Panc1 (cell line): ENCODE measurements around the gene POLR1G. TPM values are rescaled to one million over a fixed set of nuclear protein-coding genes. Genes with fewer than 3 reads are reported as not detected.

Experiments used
- ATAC-seq: fragments of 200-7000 bp; cut with Tn5 transposase; 2 replicates; pipeline ENCODE4 v1.9.1; 2020; ENCODE audit warnings: mild to moderate bottlenecking, moderate library complexity
- BruUV-seq: library from RNA; stranded (reverse); fragments of 400-500 nt; replicated peaks from 2 replicates; lab custom pipeline; 2021; lab: Mats Ljungman, UMichigan
- CTCF ChIA-PET: fragments of 300-600 bp; sonication (Branson Sonifier 250); formaldehyde crosslinking; loops from one replicate; lab custom pipeline; 2022; ENCODE audit warnings: antibody characterized with exemption; lab: Charles Lee
- POLR2A ChIA-PET: fragments of 300-600 bp; sonication (Branson Sonifier 250); formaldehyde crosslinking; loops from one replicate; lab custom pipeline; 2022; ENCODE audit warnings: antibody characterized with exemption; lab: Charles Lee
- DNase-seq: peaks from one replicate; pipeline ENCODE4 v3.0.0-alpha.2; 2010; ENCODE audit warnings: low read depth, low spot score
- H3K27ac ChIP-seq: 2 replicates; pipeline ENCODE4 v1.5.1; 2011; ENCODE audit warnings: mild to moderate bottlenecking, low read length, inconsistent platforms
- H3K27me3 ChIP-seq: fragments of 200-500 bp; sonication (Bioruptor generic); 2 replicates; pipeline ENCODE4 v1.6.0; 2014; ENCODE audit warnings: low read length, inconsistent platforms; ENCODE audit not compliant: control insufficient read depth, insufficient read depth
- H3K36me3 ChIP-seq: fragments of 200-500 bp; sonication (Bioruptor generic); 2 replicates; pipeline ENCODE4 v1.5.1; 2014; ENCODE audit warnings: inconsistent platforms, mild to moderate bottlenecking, low read length, moderate library complexity; ENCODE audit not compliant: control insufficient read depth, insufficient read depth
- H3K4me1 ChIP-seq: 2 replicates; pipeline ENCODE4 v1.5.1; 2011; ENCODE audit warnings: inconsistent platforms, mild to moderate bottlenecking, low read length, moderate library complexity; ENCODE audit not compliant: control insufficient read depth, insufficient read depth
- H3K4me3 ChIP-seq, 2 experiments: 2 replicates each; pipeline ENCODE4 v1.5.1; 2011 to 2012; ENCODE audit warnings: low read depth in 2 of 2, low read length in 2 of 2, mild to moderate bottlenecking in 2 of 2, inconsistent platforms in 1 of 2, moderate library complexity in 1 of 2
- H3K9me3 ChIP-seq: fragments of 200-500 bp; sonication (Bioruptor generic); 2 replicates; pipeline ENCODE4 v1.5.1; 2014; ENCODE audit warnings: low read depth, mild to moderate bottlenecking, inconsistent platforms, low read length, moderate library complexity; ENCODE audit not compliant: control insufficient read depth, insufficient read depth
- POLR2AphosphoS5 ChIP-seq: IDR thresholded peaks from 2 replicates; pipeline ENCODE4 v1.6.1; 2012; ENCODE audit warnings: mild to moderate bottlenecking, low read depth, low read length, moderate library complexity
- SIN3A ChIP-seq: IDR thresholded peaks from 2 replicates; pipeline ENCODE4 v1.6.1; 2012; ENCODE audit warnings: low read depth, mild to moderate bottlenecking, low read length, moderate library complexity, borderline replicate concordance; ENCODE audit not compliant: insufficient read depth
- TCF7L2 ChIP-seq: IDR thresholded peaks from 2 replicates; pipeline ENCODE4 v1.6.1; 2011; ENCODE audit warnings: mild to moderate bottlenecking, low read depth, low read length, inconsistent platforms
- in situ Hi-C: cut with HindIII; loops from 2 replicates; pipeline ENCODE4 v1.10.0; 2016; ENCODE audit warnings: low sequenced_read_pairs, low pct_unique_long_range_greater_than_20kb
- intact Hi-C: fragments of 100-400 bp; cut with micrococcal nuclease; formaldehyde crosslinking; loops from one replicate; pipeline ENCODE4 v1.10.0; 2022; ENCODE audit not compliant: unreplicated experiment
- total RNA-seq: library from RNA; stranded (reverse); gene quantifications from one replicate; pipeline ENCODE4 v1.2.1, GENCODE V29; 2021; ENCODE audit not compliant: unreplicated experiment
- TF ChIP-seq, protein P1 (sequence below), 2 experiments: IDR thresholded peaks; 2 replicates each; pipeline ENCODE4 v1.6.1; 2011 to 2012; ENCODE audit warnings: low read depth in 2 of 2, control low read depth in 1 of 2, low read length in 1 of 2, mild to moderate bottlenecking in 1 of 2, moderate library complexity in 1 of 2; ENCODE audit not compliant: insufficient read depth in 1 of 2
- TF ChIP-seq, protein P2 (sequence below): fragments of 450-650 bp; IDR thresholded peaks from 2 replicates; pipeline ENCODE4 v1.5.1; 2017; ENCODE audit warnings: mild to moderate bottlenecking

Gene POLR1G
- total RNA-seq, 1 experiment from 2014 or later, result 27.8 TPM

DNA sequence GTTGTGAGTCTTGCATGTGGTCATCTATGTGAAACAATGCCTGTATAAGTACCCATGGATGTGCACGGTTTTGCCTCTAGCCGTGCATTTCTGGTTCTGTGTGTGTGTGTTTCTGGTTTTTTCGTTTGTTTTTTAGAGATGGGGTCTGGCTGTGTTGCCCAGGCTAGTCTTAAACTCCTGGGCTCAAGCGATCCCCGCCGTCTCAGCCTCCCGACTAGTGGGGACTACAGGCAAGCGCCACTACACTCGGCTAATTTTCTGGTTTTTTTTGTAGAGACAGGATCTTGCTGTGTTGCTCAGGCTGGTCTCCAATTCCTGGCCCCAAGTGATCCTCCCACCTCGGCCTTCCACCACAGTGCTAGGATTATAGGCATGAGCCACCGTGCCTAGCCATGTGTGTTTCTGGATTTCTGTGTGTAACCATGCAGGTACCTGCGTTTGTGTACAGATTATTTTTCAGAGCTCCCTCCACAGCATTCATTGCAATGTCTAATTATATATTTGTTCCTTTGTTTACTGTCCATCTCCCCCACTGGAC, 45.5 kb downstream of the POLR1G start:
- ChIA-PET CTCF (no interaction called here), POLR2A (interaction anchor here (0.6 to 2.8 kb wide), 2 partner anchors 15 to 25 kb away, joined by 7 to 20 read pairs; no protein-coding TSS in a partner anchor)
- H3K27me3 ChIP-seq, result no peaks in the 10 kb centered on the region
- H3K4me1 ChIP-seq, result peaks cover 22% of the 10 kb centered on the region
- no peak overlapping the region for H3K27ac ChIP-seq
- in situ Hi-C loops, result no loop called here
- peak overlapping the region in 1 of 2 experiments; percentile 74; a peak in 1 of 4 replicates for H3K4me3 ChIP-seq
- no peaks in the 10 kb centered on the region for H3K9me3 ChIP-seq
- DNase-seq (no peak), ATAC-seq (no peak)
- no peaks in the 10 kb centered on the region for H3K36me3 ChIP-seq
- TF ChIP-seq, protein P1, sequence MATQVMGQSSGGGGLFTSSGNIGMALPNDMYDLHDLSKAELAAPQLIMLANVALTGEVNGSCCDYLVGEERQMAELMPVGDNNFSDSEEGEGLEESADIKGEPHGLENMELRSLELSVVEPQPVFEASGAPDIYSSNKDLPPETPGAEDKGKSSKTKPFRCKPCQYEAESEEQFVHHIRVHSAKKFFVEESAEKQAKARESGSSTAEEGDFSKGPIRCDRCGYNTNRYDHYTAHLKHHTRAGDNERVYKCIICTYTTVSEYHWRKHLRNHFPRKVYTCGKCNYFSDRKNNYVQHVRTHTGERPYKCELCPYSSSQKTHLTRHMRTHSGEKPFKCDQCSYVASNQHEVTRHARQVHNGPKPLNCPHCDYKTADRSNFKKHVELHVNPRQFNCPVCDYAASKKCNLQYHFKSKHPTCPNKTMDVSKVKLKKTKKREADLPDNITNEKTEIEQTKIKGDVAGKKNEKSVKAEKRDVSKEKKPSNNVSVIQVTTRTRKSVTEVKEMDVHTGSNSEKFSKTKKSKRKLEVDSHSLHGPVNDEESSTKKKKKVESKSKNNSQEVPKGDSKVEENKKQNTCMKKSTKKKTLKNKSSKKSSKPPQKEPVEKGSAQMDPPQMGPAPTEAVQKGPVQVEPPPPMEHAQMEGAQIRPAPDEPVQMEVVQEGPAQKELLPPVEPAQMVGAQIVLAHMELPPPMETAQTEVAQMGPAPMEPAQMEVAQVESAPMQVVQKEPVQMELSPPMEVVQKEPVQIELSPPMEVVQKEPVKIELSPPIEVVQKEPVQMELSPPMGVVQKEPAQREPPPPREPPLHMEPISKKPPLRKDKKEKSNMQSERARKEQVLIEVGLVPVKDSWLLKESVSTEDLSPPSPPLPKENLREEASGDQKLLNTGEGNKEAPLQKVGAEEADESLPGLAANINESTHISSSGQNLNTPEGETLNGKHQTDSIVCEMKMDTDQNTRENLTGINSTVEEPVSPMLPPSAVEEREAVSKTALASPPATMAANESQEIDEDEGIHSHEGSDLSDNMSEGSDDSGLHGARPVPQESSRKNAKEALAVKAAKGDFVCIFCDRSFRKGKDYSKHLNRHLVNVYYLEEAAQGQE (IDR thresholded peaks at IDR 0.05; ENCODE audit: insufficient read depth in 1 of 2, low read depth in 2 of 2, low read length in 1 of 2), result no peak
- TF ChIP-seq, protein P2, sequence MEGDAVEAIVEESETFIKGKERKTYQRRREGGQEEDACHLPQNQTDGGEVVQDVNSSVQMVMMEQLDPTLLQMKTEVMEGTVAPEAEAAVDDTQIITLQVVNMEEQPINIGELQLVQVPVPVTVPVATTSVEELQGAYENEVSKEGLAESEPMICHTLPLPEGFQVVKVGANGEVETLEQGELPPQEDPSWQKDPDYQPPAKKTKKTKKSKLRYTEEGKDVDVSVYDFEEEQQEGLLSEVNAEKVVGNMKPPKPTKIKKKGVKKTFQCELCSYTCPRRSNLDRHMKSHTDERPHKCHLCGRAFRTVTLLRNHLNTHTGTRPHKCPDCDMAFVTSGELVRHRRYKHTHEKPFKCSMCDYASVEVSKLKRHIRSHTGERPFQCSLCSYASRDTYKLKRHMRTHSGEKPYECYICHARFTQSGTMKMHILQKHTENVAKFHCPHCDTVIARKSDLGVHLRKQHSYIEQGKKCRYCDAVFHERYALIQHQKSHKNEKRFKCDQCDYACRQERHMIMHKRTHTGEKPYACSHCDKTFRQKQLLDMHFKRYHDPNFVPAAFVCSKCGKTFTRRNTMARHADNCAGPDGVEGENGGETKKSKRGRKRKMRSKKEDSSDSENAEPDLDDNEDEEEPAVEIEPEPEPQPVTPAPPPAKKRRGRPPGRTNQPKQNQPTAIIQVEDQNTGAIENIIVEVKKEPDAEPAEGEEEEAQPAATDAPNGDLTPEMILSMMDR, result no peak
- TF ChIP-seq TCF7L2 (no peak), SIN3A (no peak), POLR2AphosphoS5 (no peak)
- no TSS peak for BruUV-seq
- intact Hi-C loops, result no loop called here

DNA sequence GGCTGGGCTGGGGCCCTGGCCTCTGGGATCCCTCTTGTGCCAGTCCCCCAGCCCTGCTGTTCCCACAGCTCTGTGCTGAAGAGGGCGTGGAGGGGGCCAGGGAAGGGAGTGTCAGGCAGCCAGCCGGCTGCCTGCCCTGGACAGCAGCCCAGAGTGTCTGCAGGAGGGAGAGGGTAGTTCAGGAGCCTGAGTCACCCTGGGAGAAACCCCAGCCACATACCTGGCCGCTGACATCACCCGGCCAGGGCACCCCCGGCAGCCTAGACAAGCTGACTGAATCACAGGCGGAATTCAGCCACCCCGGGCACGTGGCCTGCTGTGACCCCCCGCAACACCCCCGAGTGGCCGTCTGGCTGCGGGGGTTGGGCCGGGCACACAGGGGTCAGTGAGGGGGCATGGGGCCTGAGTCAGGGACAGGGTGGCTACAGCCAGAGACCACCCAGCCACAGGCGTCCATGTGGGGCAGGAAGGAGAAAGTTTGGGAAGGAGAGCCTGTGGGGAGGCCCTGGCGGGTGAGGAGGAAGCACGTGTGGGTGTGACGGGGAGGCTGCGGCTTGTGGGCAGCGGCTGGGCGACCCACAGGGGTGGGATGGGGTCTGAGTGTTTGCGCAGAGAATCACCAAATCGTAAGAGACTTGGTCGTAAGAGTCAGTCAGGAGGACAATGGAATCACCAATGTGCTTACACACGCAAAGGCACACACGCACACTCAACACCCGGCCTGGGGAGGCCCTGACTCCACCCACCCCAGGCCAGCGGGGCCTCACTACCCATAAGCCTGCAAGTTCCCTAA, 49.5 kb downstream of the POLR1G start:
- peak; percentile 92 for DNase-seq
- intact Hi-C loops, result no loop called here
- POLR2A ChIA-PET, result interaction anchor here (0.6 to 1.4 kb wide), 3 partner anchors 10 to 21 kb away, joined by 7 to 18 read pairs (median 9); partner anchors contain the start of gene FOSB

More for the DNA sequence above, 49.5 kb downstream of the POLR1G start:
- peak overlapping the region; percentile 56 for H3K27ac ChIP-seq
- H3K9me3 ChIP-seq, result no peaks in the 10 kb centered on the region
- in situ Hi-C loops, result no loop called here
- no peaks in the 10 kb centered on the region for H3K27me3 ChIP-seq
- peaks cover 11% of the 10 kb centered on the region for H3K4me1 ChIP-seq
- BruUV-seq, result no TSS peak
- ATAC-seq, result peak; percentile 94
- H3K4me3 ChIP-seq, result peak overlapping the region; percentile 8 to 41; a peak in 3 of 4 replicates
- TF ChIP-seq, protein P2, result no peak
- TF ChIP-seq SIN3A (peak; percentile 96), TCF7L2 (0 out of 2 replicates have a peak, but pooled peaks have one; percentile 15), POLR2AphosphoS5 (peak; percentile 66; the same call in 1 of the 2 replicates)
- CTCF ChIA-PET, result no interaction called here
- H3K36me3 ChIP-seq, result no peaks in the 10 kb centered on the region
